ENCODE measurements around the gene BUD23.

DNA sequence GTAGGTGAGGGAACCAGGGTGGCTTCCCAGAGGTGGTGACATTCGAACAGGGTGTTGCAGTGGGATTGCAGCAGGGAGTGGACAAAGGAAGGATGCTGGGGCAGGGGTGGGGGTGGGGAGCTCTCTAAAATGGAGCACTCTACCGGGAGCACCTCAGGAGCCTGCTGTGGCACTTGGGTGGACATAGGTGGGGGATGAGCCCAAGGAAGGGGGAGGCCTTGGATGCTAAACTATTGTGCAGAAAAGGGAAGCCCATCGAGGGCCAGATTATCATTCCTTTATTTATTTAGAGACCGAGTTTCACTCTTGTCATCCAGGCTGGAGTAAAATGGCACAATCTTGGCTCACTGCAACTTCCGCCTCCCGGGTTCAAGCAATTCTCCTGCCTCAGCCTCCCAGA, 39.4 kb downstream of the BUD23 start:
- TF ChIP-seq, protein P1, sequence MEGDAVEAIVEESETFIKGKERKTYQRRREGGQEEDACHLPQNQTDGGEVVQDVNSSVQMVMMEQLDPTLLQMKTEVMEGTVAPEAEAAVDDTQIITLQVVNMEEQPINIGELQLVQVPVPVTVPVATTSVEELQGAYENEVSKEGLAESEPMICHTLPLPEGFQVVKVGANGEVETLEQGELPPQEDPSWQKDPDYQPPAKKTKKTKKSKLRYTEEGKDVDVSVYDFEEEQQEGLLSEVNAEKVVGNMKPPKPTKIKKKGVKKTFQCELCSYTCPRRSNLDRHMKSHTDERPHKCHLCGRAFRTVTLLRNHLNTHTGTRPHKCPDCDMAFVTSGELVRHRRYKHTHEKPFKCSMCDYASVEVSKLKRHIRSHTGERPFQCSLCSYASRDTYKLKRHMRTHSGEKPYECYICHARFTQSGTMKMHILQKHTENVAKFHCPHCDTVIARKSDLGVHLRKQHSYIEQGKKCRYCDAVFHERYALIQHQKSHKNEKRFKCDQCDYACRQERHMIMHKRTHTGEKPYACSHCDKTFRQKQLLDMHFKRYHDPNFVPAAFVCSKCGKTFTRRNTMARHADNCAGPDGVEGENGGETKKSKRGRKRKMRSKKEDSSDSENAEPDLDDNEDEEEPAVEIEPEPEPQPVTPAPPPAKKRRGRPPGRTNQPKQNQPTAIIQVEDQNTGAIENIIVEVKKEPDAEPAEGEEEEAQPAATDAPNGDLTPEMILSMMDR (IDR thresholded peaks at IDR 0.05; ENCODE audit: low read depth, low read length, missing input control) = no peak
- TF ChIP-seq, protein P2, sequence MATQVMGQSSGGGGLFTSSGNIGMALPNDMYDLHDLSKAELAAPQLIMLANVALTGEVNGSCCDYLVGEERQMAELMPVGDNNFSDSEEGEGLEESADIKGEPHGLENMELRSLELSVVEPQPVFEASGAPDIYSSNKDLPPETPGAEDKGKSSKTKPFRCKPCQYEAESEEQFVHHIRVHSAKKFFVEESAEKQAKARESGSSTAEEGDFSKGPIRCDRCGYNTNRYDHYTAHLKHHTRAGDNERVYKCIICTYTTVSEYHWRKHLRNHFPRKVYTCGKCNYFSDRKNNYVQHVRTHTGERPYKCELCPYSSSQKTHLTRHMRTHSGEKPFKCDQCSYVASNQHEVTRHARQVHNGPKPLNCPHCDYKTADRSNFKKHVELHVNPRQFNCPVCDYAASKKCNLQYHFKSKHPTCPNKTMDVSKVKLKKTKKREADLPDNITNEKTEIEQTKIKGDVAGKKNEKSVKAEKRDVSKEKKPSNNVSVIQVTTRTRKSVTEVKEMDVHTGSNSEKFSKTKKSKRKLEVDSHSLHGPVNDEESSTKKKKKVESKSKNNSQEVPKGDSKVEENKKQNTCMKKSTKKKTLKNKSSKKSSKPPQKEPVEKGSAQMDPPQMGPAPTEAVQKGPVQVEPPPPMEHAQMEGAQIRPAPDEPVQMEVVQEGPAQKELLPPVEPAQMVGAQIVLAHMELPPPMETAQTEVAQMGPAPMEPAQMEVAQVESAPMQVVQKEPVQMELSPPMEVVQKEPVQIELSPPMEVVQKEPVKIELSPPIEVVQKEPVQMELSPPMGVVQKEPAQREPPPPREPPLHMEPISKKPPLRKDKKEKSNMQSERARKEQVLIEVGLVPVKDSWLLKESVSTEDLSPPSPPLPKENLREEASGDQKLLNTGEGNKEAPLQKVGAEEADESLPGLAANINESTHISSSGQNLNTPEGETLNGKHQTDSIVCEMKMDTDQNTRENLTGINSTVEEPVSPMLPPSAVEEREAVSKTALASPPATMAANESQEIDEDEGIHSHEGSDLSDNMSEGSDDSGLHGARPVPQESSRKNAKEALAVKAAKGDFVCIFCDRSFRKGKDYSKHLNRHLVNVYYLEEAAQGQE (IDR thresholded peaks at IDR 0.05) = no peak
- TF ChIP-seq, protein P3, sequence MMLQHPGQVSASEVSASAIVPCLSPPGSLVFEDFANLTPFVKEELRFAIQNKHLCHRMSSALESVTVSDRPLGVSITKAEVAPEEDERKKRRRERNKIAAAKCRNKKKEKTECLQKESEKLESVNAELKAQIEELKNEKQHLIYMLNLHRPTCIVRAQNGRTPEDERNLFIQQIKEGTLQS (IDR thresholded peaks at IDR 0.05) = no peak
- TF ChIP-seq, protein P4, sequence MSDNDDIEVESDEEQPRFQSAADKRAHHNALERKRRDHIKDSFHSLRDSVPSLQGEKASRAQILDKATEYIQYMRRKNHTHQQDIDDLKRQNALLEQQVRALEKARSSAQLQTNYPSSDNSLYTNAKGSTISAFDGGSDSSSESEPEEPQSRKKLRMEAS (IDR thresholded peaks at IDR 0.05) = no peak
- TF ChIP-seq, protein P5, sequence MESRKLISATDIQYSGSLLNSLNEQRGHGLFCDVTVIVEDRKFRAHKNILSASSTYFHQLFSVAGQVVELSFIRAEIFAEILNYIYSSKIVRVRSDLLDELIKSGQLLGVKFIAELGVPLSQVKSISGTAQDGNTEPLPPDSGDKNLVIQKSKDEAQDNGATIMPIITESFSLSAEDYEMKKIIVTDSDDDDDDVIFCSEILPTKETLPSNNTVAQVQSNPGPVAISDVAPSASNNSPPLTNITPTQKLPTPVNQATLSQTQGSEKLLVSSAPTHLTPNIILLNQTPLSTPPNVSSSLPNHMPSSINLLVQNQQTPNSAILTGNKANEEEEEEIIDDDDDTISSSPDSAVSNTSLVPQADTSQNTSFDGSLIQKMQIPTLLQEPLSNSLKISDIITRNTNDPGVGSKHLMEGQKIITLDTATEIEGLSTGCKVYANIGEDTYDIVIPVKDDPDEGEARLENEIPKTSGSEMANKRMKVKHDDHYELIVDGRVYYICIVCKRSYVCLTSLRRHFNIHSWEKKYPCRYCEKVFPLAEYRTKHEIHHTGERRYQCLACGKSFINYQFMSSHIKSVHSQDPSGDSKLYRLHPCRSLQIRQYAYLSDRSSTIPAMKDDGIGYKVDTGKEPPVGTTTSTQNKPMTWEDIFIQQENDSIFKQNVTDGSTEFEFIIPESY (IDR thresholded peaks at IDR 0.05) = no peak
- no peak for TF ChIP-seq EGR1 (IDR thresholded peaks at IDR 0.05; ENCODE audit: low read depth in 2 of 2)
- TF ChIP-seq RAD21 (IDR thresholded peaks at IDR 0.05) = no peak
- no peak for TF ChIP-seq TAF1 (conservative IDR thresholded peaks at IDR 0.05)
- TF ChIP-seq GABPA (IDR thresholded peaks at IDR 0.05 in 1 of 2, conservative IDR thresholded peaks at IDR 0.05 in 1 of 2) = no peak
- TF ChIP-seq YY1 (IDR thresholded peaks at IDR 0.05) = no peak
- no peak for TF ChIP-seq HNF4A (conservative IDR thresholded peaks at IDR 0.05)
- no peak for TF ChIP-seq FOXA2 (IDR thresholded peaks at IDR 0.05)
